Upper lobe of left lung (tissue), 4 donors: ENCODE results near the gene PCBP3.

Source experiments
- EP300 ChIP-seq, 4 donors: sonication (generic); formaldehyde crosslinking; IDR thresholded peaks; one replicate each; pipeline ENCODE4 v1.5.1; 2017; ENCODE audit warnings: antibody characterized with exemption in 4 of 4, control low read depth in 2 of 4
- POLR2A ChIP-seq, 4 donors: fragments of 450-650 bp; IDR thresholded peaks; one replicate each; pipeline ENCODE4 v1.5.1; 2016 to 2017; ENCODE audit warnings: antibody characterized with exemption in 4 of 4, mild to moderate bottlenecking in 2 of 4
- TF ChIP-seq, protein P1 (sequence below), 6 experiments: fragments of 450-650 bp in 4 of 6; fragments of 200-600 bp in 2 of 6; sonication (generic) in 2 of 6; IDR thresholded peaks; one replicate each; pipeline ENCODE4 v1.5.1; 2016 to 2019; ENCODE audit warnings: antibody characterized with exemption in 6 of 6

DNA sequence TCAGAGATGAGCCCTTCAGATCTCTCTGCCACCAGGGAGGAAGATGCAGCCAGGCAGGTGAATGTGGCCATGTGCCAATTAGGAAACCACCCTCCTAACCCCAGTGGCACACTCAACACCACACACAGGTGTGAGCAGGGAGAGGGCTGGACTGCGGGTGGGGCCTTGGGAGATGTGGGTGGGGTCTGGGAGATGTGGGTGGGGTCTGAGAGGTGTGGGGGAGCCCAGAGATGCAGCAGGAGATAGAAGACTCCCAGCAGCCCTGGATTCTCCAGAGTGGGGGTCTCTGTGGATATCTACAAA, 294.9 kb downstream of the PCBP3 start:
- TF ChIP-seq, protein P1, sequence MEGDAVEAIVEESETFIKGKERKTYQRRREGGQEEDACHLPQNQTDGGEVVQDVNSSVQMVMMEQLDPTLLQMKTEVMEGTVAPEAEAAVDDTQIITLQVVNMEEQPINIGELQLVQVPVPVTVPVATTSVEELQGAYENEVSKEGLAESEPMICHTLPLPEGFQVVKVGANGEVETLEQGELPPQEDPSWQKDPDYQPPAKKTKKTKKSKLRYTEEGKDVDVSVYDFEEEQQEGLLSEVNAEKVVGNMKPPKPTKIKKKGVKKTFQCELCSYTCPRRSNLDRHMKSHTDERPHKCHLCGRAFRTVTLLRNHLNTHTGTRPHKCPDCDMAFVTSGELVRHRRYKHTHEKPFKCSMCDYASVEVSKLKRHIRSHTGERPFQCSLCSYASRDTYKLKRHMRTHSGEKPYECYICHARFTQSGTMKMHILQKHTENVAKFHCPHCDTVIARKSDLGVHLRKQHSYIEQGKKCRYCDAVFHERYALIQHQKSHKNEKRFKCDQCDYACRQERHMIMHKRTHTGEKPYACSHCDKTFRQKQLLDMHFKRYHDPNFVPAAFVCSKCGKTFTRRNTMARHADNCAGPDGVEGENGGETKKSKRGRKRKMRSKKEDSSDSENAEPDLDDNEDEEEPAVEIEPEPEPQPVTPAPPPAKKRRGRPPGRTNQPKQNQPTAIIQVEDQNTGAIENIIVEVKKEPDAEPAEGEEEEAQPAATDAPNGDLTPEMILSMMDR (IDR thresholded peaks at IDR 0.05) = no peak
- TF ChIP-seq POLR2A (IDR thresholded peaks at IDR 0.05) = no peak
- TF ChIP-seq EP300 (IDR thresholded peaks at IDR 0.05) = no peak
